Endothelial cell of umbilical vein (primary cell): ENCODE results near the gene MAN2B2.
A peak's percentile ranks its signal among the peaks of the same experiment; 100 is the strongest.

Source experiments
- EZH2 ChIP-seq: IDR thresholded peaks from 2 replicates; pipeline ENCODE4 v1.6.1; 2012; ENCODE audit warnings: borderline replicate concordance, low read depth, mild to moderate bottlenecking, moderate library complexity, low read length, inconsistent platforms; ENCODE audit not compliant: severe bottlenecking
- FOS ChIP-seq: IDR thresholded peaks from 2 replicates; pipeline ENCODE4 v1.6.1; 2011; ENCODE audit warnings: mild to moderate bottlenecking, low read length, moderate library complexity, borderline replicate concordance; ENCODE audit not compliant: insufficient read depth
- GATA2 ChIP-seq: IDR thresholded peaks from 2 replicates; pipeline ENCODE4 v1.7.0; 2011; ENCODE audit warnings: low read depth, mild to moderate bottlenecking, moderate library complexity, mixed read lengths, low read length; ENCODE audit not compliant: insufficient read length, insufficient read depth
- JUN ChIP-seq: IDR thresholded peaks from 2 replicates; pipeline ENCODE4 v1.6.1; 2011; ENCODE audit warnings: borderline replicate concordance, low read depth; ENCODE audit not compliant: insufficient read length, insufficient read depth
- MYC ChIP-seq: IDR thresholded peaks from one replicate; pipeline ENCODE4 v1.6.1; 2011; ENCODE audit warnings: mild to moderate bottlenecking, low read depth, low read length
- POLR2A ChIP-seq: IDR thresholded peaks from 2 replicates; pipeline ENCODE4 v1.6.1; 2012; ENCODE audit warnings: low read depth, mild to moderate bottlenecking, control low read depth, low read length
- POLR2AphosphoS5 ChIP-seq: IDR thresholded peaks from 2 replicates; pipeline ENCODE4 v1.6.1; 2012; ENCODE audit warnings: low read depth, mild to moderate bottlenecking, control low read depth, low read length, moderate library complexity; ENCODE audit not compliant: insufficient read depth
- TF ChIP-seq, protein P1 (sequence below), 2 donors: IDR thresholded peaks; 1 replicate in 1 of 2; 2 replicates in 1 of 2; pipeline ENCODE4 v1.5.1; 2011; ENCODE audit warnings: low read length in 2 of 2, mild to moderate bottlenecking in 2 of 2, moderate library complexity in 2 of 2, control low read depth in 1 of 2, inconsistent platforms in 1 of 2, low read depth in 1 of 2; ENCODE audit not compliant: insufficient read depth in 1 of 2; ENCODE audit errors: extremely low read depth in 1 of 2
- TF ChIP-seq, protein P2 (sequence below): IDR thresholded peaks from 2 replicates; pipeline ENCODE4 v1.6.1; 2011; ENCODE audit not compliant: insufficient read depth, insufficient read length

DNA sequence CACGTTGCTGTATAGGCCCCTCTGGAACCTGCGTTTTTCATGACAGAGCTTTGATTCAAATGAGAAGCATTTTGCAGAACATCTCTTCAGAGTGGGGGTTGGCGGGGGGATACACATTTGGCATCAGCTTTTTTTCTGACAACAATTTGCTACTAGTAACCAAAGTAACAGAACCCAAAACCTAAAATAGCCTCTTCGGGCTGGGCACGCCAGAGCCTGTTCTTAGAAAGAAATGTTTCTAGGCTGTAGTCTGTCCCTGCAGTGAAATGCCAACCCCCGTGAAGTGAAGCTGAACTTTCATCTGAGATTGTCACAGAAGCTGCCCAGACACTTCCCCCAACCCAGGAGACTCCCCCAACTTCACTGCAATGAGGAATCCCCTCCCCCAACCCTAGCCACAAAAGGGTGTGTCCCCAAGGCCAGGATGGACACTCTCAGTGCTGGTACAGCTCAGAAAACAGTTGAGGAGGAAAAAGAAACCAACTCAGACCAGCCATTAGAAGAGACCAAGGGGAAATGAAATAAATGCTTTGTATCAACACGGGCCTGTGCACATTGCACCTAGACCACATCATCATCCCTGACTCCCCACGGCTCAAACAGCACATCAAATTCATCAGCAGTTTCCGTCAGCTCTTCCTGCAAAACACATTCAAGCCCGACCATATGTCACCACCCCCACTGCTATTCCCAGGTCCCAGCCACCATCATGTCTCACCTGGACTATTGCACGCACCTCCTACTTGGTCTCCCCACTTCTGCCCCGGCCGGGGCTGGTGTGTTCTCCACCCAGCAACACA is 8.4 kb upstream of the MAN2B2 start:
- TF ChIP-seq POLR2A (no peak), EZH2 (peak; percentile 27), POLR2AphosphoS5 (no peak), MYC (no peak), FOS (no peak), JUN (no peak), GATA2 (no peak)
- TF ChIP-seq, protein P1, sequence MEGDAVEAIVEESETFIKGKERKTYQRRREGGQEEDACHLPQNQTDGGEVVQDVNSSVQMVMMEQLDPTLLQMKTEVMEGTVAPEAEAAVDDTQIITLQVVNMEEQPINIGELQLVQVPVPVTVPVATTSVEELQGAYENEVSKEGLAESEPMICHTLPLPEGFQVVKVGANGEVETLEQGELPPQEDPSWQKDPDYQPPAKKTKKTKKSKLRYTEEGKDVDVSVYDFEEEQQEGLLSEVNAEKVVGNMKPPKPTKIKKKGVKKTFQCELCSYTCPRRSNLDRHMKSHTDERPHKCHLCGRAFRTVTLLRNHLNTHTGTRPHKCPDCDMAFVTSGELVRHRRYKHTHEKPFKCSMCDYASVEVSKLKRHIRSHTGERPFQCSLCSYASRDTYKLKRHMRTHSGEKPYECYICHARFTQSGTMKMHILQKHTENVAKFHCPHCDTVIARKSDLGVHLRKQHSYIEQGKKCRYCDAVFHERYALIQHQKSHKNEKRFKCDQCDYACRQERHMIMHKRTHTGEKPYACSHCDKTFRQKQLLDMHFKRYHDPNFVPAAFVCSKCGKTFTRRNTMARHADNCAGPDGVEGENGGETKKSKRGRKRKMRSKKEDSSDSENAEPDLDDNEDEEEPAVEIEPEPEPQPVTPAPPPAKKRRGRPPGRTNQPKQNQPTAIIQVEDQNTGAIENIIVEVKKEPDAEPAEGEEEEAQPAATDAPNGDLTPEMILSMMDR (IDR thresholded peaks at IDR 0.05; ENCODE audit: extremely low read depth in 1 of 2, insufficient read depth in 1 of 2, low read depth in 1 of 2, low read length in 2 of 2): no peak
- TF ChIP-seq, protein P2, sequence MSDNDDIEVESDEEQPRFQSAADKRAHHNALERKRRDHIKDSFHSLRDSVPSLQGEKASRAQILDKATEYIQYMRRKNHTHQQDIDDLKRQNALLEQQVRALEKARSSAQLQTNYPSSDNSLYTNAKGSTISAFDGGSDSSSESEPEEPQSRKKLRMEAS: no peak
